MM.1S (cell line): ENCODE results near the gene MAMLD1.

Experiments
- EZH2 ChIP-seq: fragments of 300-600 bp; sonication (generic); optimal IDR thresholded peaks from 2 replicates; pipeline ENCODE3; 2017; ENCODE audit warnings: low read depth, mild to moderate bottlenecking, antibody characterized with exemption, low read length, mixed read lengths
- EZH2phosphoT487 ChIP-seq: fragments of 300-600 bp; sonication (generic); IDR thresholded peaks from 2 replicates; pipeline ENCODE4 v1.6.1; 2018; ENCODE audit warnings: antibody characterized with exemption, low read length
- TF ChIP-seq, protein P1 (sequence below): fragments of 300-600 bp; sonication (generic); IDR thresholded peaks from 2 replicates; pipeline ENCODE4 v1.5.1; 2016; ENCODE audit warnings: antibody characterized with exemption, low read length, mixed read lengths

DNA sequence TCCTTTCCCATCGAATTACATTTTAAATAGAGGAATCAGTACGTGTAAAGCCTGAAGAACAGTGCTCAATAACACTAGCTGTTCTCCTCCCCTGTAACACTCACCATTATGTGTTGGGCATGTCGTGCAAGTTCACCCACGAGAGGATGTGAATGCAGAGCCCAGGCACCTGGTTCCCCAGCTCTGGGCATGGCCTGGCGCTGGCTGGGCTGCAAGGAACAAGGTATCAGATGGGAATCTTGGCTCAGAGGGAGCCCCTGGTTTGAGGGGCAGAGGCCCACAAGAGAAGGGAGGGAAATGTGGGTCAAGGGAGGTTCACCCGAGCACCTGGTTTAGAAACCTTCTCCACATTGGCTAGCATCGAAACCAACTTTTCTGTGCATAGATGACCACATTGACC is 163.6 kb downstream of the MAMLD1 start:
- no peak for TF ChIP-seq EZH2
- TF ChIP-seq, protein P1, sequence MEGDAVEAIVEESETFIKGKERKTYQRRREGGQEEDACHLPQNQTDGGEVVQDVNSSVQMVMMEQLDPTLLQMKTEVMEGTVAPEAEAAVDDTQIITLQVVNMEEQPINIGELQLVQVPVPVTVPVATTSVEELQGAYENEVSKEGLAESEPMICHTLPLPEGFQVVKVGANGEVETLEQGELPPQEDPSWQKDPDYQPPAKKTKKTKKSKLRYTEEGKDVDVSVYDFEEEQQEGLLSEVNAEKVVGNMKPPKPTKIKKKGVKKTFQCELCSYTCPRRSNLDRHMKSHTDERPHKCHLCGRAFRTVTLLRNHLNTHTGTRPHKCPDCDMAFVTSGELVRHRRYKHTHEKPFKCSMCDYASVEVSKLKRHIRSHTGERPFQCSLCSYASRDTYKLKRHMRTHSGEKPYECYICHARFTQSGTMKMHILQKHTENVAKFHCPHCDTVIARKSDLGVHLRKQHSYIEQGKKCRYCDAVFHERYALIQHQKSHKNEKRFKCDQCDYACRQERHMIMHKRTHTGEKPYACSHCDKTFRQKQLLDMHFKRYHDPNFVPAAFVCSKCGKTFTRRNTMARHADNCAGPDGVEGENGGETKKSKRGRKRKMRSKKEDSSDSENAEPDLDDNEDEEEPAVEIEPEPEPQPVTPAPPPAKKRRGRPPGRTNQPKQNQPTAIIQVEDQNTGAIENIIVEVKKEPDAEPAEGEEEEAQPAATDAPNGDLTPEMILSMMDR: no peak
- TF ChIP-seq EZH2phosphoT487: no peak
